SK-N-MC (cell line): ENCODE results near the gene SUCLG2.

Source experiments
- EZH2 ChIP-seq: fragments of 200-600 bp; sonication (generic); IDR thresholded peaks from one replicate; pipeline ENCODE4 v1.6.1; 2017; ENCODE audit warnings: antibody characterized with exemption
- FOXP2 ChIP-seq: optimal IDR thresholded peaks from 2 replicates; pipeline ENCODE3; 2011; ENCODE audit warnings: mild to moderate bottlenecking, moderate library complexity; ENCODE audit not compliant: insufficient read depth; ENCODE audit errors: extremely low read length, control extremely low read depth
- POLR2AphosphoS5 ChIP-seq: IDR thresholded peaks from 2 replicates; pipeline ENCODE4 v1.6.1; 2012; ENCODE audit warnings: mild to moderate bottlenecking, low read depth, low read length, borderline replicate concordance

GRCh38 chr3:67654099-67654843 is at the start of gene SUCLG2:
- TF ChIP-seq POLR2AphosphoS5 = peak; percentile 73
- TF ChIP-seq EZH2 = no peak
- TF ChIP-seq FOXP2 = no peak
